GM12891 (cell line): ENCODE results near the gene DENND5B.

Experiments used
- POLR2A ChIP-seq: IDR thresholded peaks from 2 replicates; pipeline ENCODE4 v1.6.1; 2011; ENCODE audit warnings: low read depth, low read length, control low read depth
- POLR2AphosphoS5 ChIP-seq: IDR thresholded peaks from 2 replicates; pipeline ENCODE4 v1.6.1; 2011; ENCODE audit warnings: low read depth, low read length, control low read depth
- POU2F2 ChIP-seq: IDR thresholded peaks from 2 replicates; pipeline ENCODE4 v1.6.1; 2011; ENCODE audit warnings: low read depth, mild to moderate bottlenecking, control low read depth, low read length, moderate library complexity
- SPI1 ChIP-seq: IDR thresholded peaks from 2 replicates; pipeline ENCODE4 v1.6.1; 2011; ENCODE audit warnings: low read depth, low read length, control low read depth
- TAF1 ChIP-seq: IDR thresholded peaks from 2 replicates; pipeline ENCODE4 v1.6.1; 2011; ENCODE audit warnings: low read depth, low read length, control low read depth

DNA sequence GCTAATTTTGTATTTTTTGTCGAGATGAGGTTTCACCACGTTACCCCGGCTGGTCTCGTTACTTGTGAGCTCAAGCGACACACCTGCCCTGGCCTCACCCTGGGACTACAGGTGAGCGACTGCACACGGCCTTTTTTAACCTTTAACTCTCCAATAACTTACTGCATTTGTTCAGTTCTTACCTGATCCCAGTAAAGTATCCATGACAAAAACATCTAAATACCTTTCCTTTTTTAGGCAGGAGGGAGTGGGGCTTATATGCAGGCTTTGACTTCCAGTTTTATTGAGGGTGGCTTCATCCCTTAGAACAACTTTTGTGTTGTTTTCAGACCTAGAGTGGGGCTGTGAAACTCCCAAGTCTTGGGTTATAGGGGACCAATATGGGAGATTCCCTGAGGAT lies 68.3 kb downstream of the DENND5B start:
- no peak for TF ChIP-seq POLR2A
- no peak for TF ChIP-seq POLR2AphosphoS5
- TF ChIP-seq TAF1, result no peak
- TF ChIP-seq SPI1, result no peak
- TF ChIP-seq POU2F2, result no peak
